HL-60 (cell line): ENCODE measurements around the gene ENDOV.
"Not testable (repeated sequence)": the region's sequence is repeated elsewhere in the genome, so short reads cannot be mapped to it uniquely, and the experiment has no call there.

ENCODE experiments used
- DNase-seq, 2 experiments: peaks; one replicate each; pipeline ENCODE4 v3.0.0-alpha.2; 2010 to 2020; ENCODE audit warnings: low read depth in 1 of 2, low spot score in 1 of 2
- H3K27ac ChIP-seq: fragments of 250-450 bp; sonication (Bioruptor Pico); replicated peaks from 2 replicates; pipeline ENCODE4 v1.5.1; 2020; ENCODE audit warnings: mild to moderate bottlenecking, moderate library complexity
- H3K27me3 ChIP-seq: fragments of 250-450 bp; sonication (Bioruptor Pico); 2 replicates; pipeline ENCODE4 v1.5.1; 2021; ENCODE audit warnings: mild to moderate bottlenecking, moderate library complexity; ENCODE audit not compliant: insufficient read depth, poor library complexity, severe bottlenecking
- H3K4me3 ChIP-seq: replicated peaks from 2 replicates; pipeline ENCODE4 v1.5.1; 2011; ENCODE audit warnings: mild to moderate bottlenecking, control low read depth, low read length; ENCODE audit not compliant: insufficient read depth
- GABPA ChIP-seq: IDR thresholded peaks from 2 replicates; pipeline ENCODE4 v1.6.1; 2012; ENCODE audit warnings: low read depth
- POLR2AphosphoS5 ChIP-seq: IDR thresholded peaks from 2 replicates; pipeline ENCODE4 v1.6.1; 2012; ENCODE audit warnings: low read depth
- SPI1 ChIP-seq: IDR thresholded peaks from 2 replicates; pipeline ENCODE4 v1.6.1; 2012; ENCODE audit warnings: low read depth, mild to moderate bottlenecking, borderline replicate concordance
- TF ChIP-seq, protein P1 (sequence below): IDR thresholded peaks from 2 replicates; pipeline ENCODE4 v1.6.1; 2012; ENCODE audit warnings: low read depth; ENCODE audit not compliant: insufficient replicate concordance
- TF ChIP-seq, protein P2 (sequence below): IDR thresholded peaks from one replicate; pipeline ENCODE4 v1.5.1; 2011; ENCODE audit warnings: low read length, control low read depth, inconsistent platforms; ENCODE audit not compliant: insufficient read depth

Gene ENDOV

DNA sequence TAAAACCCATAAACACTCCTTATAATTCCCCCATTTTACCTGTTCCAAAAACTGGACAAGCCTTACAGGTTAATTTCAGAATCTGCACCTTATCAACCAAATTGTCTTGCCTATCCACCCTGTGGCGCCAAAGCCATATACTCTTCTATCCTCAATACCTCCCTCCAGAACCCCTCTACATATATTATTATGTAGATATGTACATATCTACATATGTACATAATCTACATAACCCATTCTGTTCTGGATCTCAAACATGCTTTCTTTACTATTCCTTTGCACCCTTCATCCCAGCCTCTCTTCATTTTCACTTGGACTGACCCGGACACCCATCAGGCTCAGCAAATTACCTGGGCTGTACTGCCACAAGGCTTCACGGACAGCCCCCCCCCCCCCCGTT, 12.0 kb upstream of the ENDOV start:
- TF ChIP-seq GABPA, result no peak
- TF ChIP-seq, protein P1, sequence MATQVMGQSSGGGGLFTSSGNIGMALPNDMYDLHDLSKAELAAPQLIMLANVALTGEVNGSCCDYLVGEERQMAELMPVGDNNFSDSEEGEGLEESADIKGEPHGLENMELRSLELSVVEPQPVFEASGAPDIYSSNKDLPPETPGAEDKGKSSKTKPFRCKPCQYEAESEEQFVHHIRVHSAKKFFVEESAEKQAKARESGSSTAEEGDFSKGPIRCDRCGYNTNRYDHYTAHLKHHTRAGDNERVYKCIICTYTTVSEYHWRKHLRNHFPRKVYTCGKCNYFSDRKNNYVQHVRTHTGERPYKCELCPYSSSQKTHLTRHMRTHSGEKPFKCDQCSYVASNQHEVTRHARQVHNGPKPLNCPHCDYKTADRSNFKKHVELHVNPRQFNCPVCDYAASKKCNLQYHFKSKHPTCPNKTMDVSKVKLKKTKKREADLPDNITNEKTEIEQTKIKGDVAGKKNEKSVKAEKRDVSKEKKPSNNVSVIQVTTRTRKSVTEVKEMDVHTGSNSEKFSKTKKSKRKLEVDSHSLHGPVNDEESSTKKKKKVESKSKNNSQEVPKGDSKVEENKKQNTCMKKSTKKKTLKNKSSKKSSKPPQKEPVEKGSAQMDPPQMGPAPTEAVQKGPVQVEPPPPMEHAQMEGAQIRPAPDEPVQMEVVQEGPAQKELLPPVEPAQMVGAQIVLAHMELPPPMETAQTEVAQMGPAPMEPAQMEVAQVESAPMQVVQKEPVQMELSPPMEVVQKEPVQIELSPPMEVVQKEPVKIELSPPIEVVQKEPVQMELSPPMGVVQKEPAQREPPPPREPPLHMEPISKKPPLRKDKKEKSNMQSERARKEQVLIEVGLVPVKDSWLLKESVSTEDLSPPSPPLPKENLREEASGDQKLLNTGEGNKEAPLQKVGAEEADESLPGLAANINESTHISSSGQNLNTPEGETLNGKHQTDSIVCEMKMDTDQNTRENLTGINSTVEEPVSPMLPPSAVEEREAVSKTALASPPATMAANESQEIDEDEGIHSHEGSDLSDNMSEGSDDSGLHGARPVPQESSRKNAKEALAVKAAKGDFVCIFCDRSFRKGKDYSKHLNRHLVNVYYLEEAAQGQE, result no peak
- TF ChIP-seq SPI1, result no peak
- TF ChIP-seq POLR2AphosphoS5, result no peak
- TF ChIP-seq, protein P2, sequence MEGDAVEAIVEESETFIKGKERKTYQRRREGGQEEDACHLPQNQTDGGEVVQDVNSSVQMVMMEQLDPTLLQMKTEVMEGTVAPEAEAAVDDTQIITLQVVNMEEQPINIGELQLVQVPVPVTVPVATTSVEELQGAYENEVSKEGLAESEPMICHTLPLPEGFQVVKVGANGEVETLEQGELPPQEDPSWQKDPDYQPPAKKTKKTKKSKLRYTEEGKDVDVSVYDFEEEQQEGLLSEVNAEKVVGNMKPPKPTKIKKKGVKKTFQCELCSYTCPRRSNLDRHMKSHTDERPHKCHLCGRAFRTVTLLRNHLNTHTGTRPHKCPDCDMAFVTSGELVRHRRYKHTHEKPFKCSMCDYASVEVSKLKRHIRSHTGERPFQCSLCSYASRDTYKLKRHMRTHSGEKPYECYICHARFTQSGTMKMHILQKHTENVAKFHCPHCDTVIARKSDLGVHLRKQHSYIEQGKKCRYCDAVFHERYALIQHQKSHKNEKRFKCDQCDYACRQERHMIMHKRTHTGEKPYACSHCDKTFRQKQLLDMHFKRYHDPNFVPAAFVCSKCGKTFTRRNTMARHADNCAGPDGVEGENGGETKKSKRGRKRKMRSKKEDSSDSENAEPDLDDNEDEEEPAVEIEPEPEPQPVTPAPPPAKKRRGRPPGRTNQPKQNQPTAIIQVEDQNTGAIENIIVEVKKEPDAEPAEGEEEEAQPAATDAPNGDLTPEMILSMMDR, result no peak
- no peak for DNase-seq
- H3K4me3 ChIP-seq, result no peak overlapping the region
- no peak overlapping the region for H3K27ac ChIP-seq
- peaks cover 17% of the 10 kb centered on the region for H3K27me3 ChIP-seq

DNA sequence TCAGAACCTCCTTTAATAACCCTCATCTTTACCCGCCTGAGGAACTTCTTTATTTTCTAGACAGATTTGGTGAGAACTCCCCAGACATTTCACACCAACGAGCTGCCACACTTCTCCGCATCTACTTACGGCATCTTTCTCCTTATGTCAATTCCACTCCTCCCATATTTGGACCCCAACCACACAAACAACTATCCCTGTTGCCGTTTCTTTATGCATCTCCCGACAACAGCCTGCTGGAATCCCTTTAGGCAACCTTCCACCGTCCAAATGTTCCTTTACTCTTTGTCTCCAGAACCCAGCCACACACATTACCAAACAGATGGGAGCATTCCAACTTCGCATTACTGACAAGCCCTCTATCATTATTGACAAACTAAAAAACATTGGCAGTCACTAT, 8.8 kb upstream of the ENDOV start:
- DNase-seq, result no peak
- H3K27me3 ChIP-seq, result peaks cover 25% of the 10 kb centered on the region
- no peak overlapping the region for H3K4me3 ChIP-seq
- H3K27ac ChIP-seq, result no peak overlapping the region
- no peak for TF ChIP-seq POLR2AphosphoS5
- no peak for TF ChIP-seq SPI1
- TF ChIP-seq GABPA, result no peak
- TF ChIP-seq, protein P2, result no peak
- TF ChIP-seq, protein P1, result no peak

DNA sequence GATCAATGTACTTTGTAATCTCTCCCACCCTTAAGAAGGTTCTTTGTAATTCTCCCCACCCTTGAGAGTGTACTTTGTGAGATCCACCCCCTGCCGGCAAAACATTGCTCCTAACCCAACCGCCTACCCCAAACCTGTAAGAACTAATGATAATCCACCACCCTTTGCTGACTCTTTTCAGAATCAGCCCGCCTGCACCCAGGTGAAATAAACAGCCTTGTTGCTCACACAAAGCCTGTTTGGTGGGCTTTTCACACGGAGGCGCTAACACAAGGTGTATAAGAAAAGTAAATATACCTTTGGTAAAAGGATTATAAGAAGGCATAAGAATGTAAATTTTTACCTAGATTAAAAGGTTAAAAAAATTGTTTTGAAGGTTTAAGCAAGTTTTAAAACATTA, 7.0 kb upstream of the ENDOV start:
- not testable (repeated sequence) for H3K4me3 ChIP-seq, H3K27ac ChIP-seq, DNase-seq
- peaks cover 25% of the 10 kb centered on the region for H3K27me3 ChIP-seq

DNA sequence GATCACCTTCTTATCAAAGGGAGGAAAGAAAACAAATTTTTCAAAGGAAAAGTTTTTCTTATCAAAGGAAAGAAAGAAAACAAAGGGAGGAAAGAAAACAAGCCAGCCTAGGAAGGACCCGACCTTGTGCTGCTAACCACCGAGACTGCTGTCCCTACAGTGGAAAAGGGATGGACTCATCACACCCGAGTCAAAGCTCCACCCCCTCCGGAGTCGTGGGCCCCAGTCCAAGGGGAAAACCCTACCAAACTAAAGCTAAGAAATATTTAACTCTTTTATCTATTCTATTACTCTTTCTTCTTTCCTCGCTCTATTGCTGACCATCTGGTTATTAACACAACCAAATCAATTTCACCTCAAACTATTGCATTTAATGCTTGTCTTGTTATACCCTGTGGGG, 6.1 kb upstream of the ENDOV start:
- TF ChIP-seq POLR2AphosphoS5, result no peak
- no peak for TF ChIP-seq GABPA
- TF ChIP-seq, protein P2, result no peak
- TF ChIP-seq, protein P1, result no peak
- TF ChIP-seq SPI1, result no peak
- no peak for DNase-seq
- H3K27me3 ChIP-seq, result peaks cover 31% of the 10 kb centered on the region
- H3K27ac ChIP-seq, result no peak overlapping the region
- H3K4me3 ChIP-seq, result no peak overlapping the region
